Thoracic aorta (tissue), 2 donors: ENCODE measurements around the gene TMEM31. TPM values are rescaled to one million over a fixed set of nuclear protein-coding genes. Genes with fewer than 3 reads are reported as not detected.
"Not testable (repeated sequence)": the region's sequence is repeated elsewhere in the genome, so short reads cannot be mapped to it uniquely, and the experiment has no call there.

Experiments used
- ATAC-seq: fragments of 150-250 bp; one replicate; pipeline ENCODE4 v1.8.0; 2017; ENCODE audit warnings: low read depth; ENCODE audit not compliant: insufficient number of reproducible peaks, low FRiP score
- DNase-seq: peaks from one replicate; pipeline ENCODE4 v3.0.0-alpha.2; 2020; ENCODE audit warnings: low spot score
- H3K27ac ChIP-seq, 2 donors: fragments of 200-600 bp; sonication (generic); 1 replicate in 1 of 2; 2 replicates in 1 of 2; pipeline ENCODE4 v1.5.1; 2016; ENCODE audit warnings: mild to moderate bottlenecking in 2 of 2, moderate library complexity in 2 of 2
- H3K27me3 ChIP-seq: fragments of 200-600 bp; sonication (generic); replicated peaks from 2 replicates; pipeline ENCODE4 v1.6.0; 2016; ENCODE audit warnings: mild to moderate bottlenecking; ENCODE audit not compliant: insufficient read depth
- H3K36me3 ChIP-seq: fragments of 200-600 bp; sonication (generic); one replicate; pipeline ENCODE4 v1.5.1; 2016
- H3K4me1 ChIP-seq, 2 donors: fragments of 200-600 bp; sonication (generic); 1 replicate in 1 of 2; 2 replicates in 1 of 2; pipeline versions ENCODE4 v1.5.1 to v1.6.0; 2016; ENCODE audit warnings: low read depth in 2 of 2, mild to moderate bottlenecking in 1 of 2; ENCODE audit not compliant: control insufficient read depth in 1 of 2
- H3K4me3 ChIP-seq: fragments of 200-600 bp; sonication (generic); 2 replicates; pipeline ENCODE4 v1.5.1; 2016; ENCODE audit warnings: mild to moderate bottlenecking
- H3K9me3 ChIP-seq: fragments of 200-600 bp; sonication (generic); 2 replicates; pipeline ENCODE4 v1.5.1; 2016
- total RNA-seq, 2 donors: library from RNA; depleted of rRNA; stranded (reverse); fragments of >200 nt; gene quantifications; one replicate each; pipeline versions ENCODE4 v1.1.0 to v1.2.3, GENCODE V29; 2016
- TF ChIP-seq, protein P1 (sequence below): fragments of 200-600 bp; sonication (generic); IDR thresholded peaks from one replicate; pipeline ENCODE4 v1.5.1; 2019; ENCODE audit warnings: antibody characterized with exemption

TMEM31 gene
- total RNA-seq, 2 donors from 2014 or later = not detected

DNA sequence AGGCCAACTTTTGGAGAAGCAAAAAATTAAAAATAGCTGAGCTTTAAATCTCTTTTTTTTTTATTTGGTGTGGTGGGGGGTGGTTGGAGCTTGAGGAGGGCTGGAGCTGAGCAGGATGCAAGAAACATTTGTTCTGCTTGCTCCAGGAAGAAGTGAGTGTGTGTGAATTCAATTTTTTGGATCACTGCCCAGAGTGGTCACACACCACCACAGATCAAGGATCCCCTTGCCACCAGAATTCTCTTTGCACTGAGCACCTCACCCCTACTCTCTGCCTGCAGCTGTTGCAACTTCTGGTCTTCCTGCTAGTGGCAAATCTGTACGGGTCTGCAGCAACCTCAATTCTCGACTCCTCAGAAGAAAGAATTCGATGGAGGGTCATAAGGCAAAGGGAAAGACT lies 46.0 kb downstream of the TMEM31 start:
- no peak overlapping the region for H3K4me3 ChIP-seq
- H3K9me3 ChIP-seq = no peaks in the 10 kb centered on the region
- ATAC-seq (no peak), DNase-seq (no peak)
- no peaks in the 10 kb centered on the region for H3K4me1 ChIP-seq
- TF ChIP-seq, protein P1, sequence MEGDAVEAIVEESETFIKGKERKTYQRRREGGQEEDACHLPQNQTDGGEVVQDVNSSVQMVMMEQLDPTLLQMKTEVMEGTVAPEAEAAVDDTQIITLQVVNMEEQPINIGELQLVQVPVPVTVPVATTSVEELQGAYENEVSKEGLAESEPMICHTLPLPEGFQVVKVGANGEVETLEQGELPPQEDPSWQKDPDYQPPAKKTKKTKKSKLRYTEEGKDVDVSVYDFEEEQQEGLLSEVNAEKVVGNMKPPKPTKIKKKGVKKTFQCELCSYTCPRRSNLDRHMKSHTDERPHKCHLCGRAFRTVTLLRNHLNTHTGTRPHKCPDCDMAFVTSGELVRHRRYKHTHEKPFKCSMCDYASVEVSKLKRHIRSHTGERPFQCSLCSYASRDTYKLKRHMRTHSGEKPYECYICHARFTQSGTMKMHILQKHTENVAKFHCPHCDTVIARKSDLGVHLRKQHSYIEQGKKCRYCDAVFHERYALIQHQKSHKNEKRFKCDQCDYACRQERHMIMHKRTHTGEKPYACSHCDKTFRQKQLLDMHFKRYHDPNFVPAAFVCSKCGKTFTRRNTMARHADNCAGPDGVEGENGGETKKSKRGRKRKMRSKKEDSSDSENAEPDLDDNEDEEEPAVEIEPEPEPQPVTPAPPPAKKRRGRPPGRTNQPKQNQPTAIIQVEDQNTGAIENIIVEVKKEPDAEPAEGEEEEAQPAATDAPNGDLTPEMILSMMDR = no peak
- H3K27me3 ChIP-seq = no peaks in the 10 kb centered on the region
- H3K36me3 ChIP-seq = no peaks in the 10 kb centered on the region
- H3K27ac ChIP-seq = no peak overlapping the region

DNA sequence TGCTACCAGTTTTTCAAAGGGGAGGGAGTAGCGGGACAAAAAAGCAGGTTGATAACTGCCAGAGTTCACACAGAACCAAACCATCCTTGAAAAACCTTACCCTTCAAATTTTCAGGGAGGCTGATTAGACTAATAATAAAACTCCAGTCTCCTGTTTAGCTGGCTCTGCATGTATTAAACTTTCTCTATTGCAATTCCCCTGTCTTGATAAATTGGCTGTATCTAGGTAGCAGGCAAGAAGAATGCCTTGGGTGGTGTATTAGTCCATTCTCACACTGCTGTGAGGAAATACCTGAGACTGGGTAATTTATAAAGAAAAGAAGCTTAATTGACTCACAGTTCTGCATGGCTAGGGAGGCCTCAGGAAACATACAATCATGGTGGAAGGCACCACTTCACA lies 47.8 kb downstream of the TMEM31 start:
- H3K4me1 ChIP-seq = no peaks in the 10 kb centered on the region
- no peaks in the 10 kb centered on the region for H3K27me3 ChIP-seq
- no peaks in the 10 kb centered on the region for H3K9me3 ChIP-seq
- TF ChIP-seq, protein P1 = no peak
- no peaks in the 10 kb centered on the region for H3K36me3 ChIP-seq
- H3K4me3 ChIP-seq = no peak overlapping the region
- no peak for DNase-seq
- H3K27ac ChIP-seq = no peak overlapping the region
- ATAC-seq = no peak

DNA sequence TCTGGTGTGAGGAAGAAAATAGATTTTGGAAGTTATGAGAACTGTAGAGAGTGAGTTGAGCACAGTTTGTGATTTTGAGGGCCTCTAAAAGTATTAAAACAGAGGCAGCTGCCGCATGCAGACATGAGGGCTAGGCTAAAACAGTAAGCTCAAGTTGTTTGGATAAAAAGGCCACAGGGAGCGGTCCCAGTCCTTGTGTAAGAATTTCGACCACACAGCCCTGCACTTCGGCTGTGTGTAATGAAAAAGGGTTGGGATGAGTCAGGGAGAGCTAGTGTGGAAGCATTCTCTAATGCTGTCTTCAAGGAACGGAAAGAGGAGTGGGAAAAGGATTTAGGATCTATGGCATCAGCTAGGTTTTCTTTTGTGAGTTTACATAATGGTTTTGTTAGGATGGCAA lies 52.8 kb downstream of the TMEM31 start:
- H3K27ac ChIP-seq, ATAC-seq, H3K27me3 ChIP-seq, H3K9me3 ChIP-seq, DNase-seq, H3K4me1 ChIP-seq, H3K36me3 ChIP-seq, H3K4me3 ChIP-seq: not testable (repeated sequence)

Other genes with a start within 250 kb of the TMEM31 start
- 1 to 10 TPM; 2.6 to 4.3 TPM for gene RAB40A, start 191.4 kb upstream of the TMEM31 start, total RNA-seq
- gene TCEAL4, start 125.4 kb upstream of the TMEM31 start, total RNA-seq = 100 to 1,000 TPM; 334 to 386 TPM
- gene TCEAL3, start 102.9 kb upstream of the TMEM31 start, total RNA-seq = 100 to 1,000 TPM in 1 of 2 donors, 10 to 100 TPM in 1; 87.3 to 103 TPM
- 100 to 1,000 TPM; 108 to 134 TPM for gene TCEAL1, start 81.9 kb upstream of the TMEM31 start, total RNA-seq
- gene MORF4L2, start 24.2 kb upstream of the TMEM31 start, total RNA-seq = 100 to 1,000 TPM; 559 to 708 TPM
- 10 to 100 TPM in 1 of 2 donors, 1 to 10 TPM in 1; 1.7 to 14.8 TPM for gene PLP1, start 65.9 kb downstream of the TMEM31 start, total RNA-seq
- 1 to 10 TPM; 6.8 to 7.7 TPM for gene RAB9B, start 121.3 kb downstream of the TMEM31 start, total RNA-seq